GM23338 (cell line): Measurements from ENCODE around the gene UNC93A.
"Not testable (repeated sequence)": the region's sequence is repeated elsewhere in the genome, so short reads cannot be mapped to it uniquely, and the experiment has no call there.

Experiments
- CTCF ChIP-seq, 2 experiments: fragments of 200-600 bp in 1 of 2; sonication (generic) in 1 of 2; conservative IDR thresholded peaks; 2 replicates each; pipeline versions ENCODE4 v1.5.1 to v1.6.1; 2016 to 2017; ENCODE audit warnings: antibody characterized with exemption in 2 of 2, low read depth in 2 of 2, mild to moderate bottlenecking in 2 of 2, moderate library complexity in 1 of 2
- EZH2 ChIP-seq: fragments of 200-600 bp; sonication (generic); IDR thresholded peaks from one replicate; pipeline ENCODE4 v1.8.0; 2017; ENCODE audit warnings: antibody characterized with exemption, mild to moderate bottlenecking, low read depth; ENCODE audit not compliant: unreplicated experiment
- EZH2phosphoT487 ChIP-seq: fragments of 200-600 bp; sonication (generic); IDR thresholded peaks from one replicate; pipeline ENCODE4 v1.8.1; 2018; ENCODE audit warnings: antibody characterized with exemption; ENCODE audit not compliant: unreplicated experiment
- TF ChIP-seq, protein P1 (sequence below): IDR thresholded peaks from 2 replicates; pipeline ENCODE4 v1.6.1; 2016; ENCODE audit warnings: antibody characterized with exemption

GRCh38 chr6:167318856-167319255 is 27.7 kb downstream of the UNC93A start:
- TF ChIP-seq EZH2phosphoT487; CTCF (conservative IDR thresholded peaks at IDR 0.05; ENCODE audit: low read depth in 2 of 2); EZH2: not testable (repeated sequence)
- TF ChIP-seq, protein P1, sequence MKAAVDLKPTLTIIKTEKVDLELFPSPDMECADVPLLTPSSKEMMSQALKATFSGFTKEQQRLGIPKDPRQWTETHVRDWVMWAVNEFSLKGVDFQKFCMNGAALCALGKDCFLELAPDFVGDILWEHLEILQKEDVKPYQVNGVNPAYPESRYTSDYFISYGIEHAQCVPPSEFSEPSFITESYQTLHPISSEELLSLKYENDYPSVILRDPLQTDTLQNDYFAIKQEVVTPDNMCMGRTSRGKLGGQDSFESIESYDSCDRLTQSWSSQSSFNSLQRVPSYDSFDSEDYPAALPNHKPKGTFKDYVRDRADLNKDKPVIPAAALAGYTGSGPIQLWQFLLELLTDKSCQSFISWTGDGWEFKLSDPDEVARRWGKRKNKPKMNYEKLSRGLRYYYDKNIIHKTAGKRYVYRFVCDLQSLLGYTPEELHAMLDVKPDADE = not testable (repeated sequence)
